IMR-90 (cell line): ENCODE results near the gene PRXL2C.

Experiments used
- CEBPB ChIP-seq: IDR thresholded peaks from 2 replicates; pipeline ENCODE4 v1.6.1; 2012; ENCODE audit warnings: low read depth, low read length, improper control_type of control experiment
- CHD1 ChIP-seq: IDR thresholded peaks from 2 replicates; pipeline ENCODE4 v1.6.1; 2012; ENCODE audit warnings: low read depth, low read length, improper control_type of control experiment
- MAFK ChIP-seq: IDR thresholded peaks from 2 replicates; pipeline ENCODE4 v1.6.1; 2012; ENCODE audit warnings: low read depth, low read length, improper control_type of control experiment
- MAZ ChIP-seq: IDR thresholded peaks from 2 replicates; pipeline ENCODE4 v1.6.1; 2012; ENCODE audit warnings: low read depth, mild to moderate bottlenecking, low read length, improper control_type of control experiment, moderate library complexity, borderline replicate concordance
- MXI1 ChIP-seq: IDR thresholded peaks from 2 replicates; pipeline ENCODE4 v1.6.1; 2012; ENCODE audit warnings: low read depth, mild to moderate bottlenecking, low read length, moderate library complexity, borderline replicate concordance
- NFE2L2 ChIP-seq: fragments of 150-350 bp; IDR thresholded peaks from 2 replicates; pipeline ENCODE4 v1.6.1; 2016; ENCODE audit warnings: low read depth, mild to moderate bottlenecking, low read length
- POLR2A ChIP-seq: IDR thresholded peaks from 2 replicates; pipeline ENCODE4 v1.6.1; 2012; ENCODE audit warnings: mild to moderate bottlenecking, low read depth, low read length
- RCOR1 ChIP-seq: IDR thresholded peaks from 2 replicates; pipeline ENCODE4 v1.6.1; 2012; ENCODE audit warnings: mild to moderate bottlenecking, low read length, improper control_type of control experiment; ENCODE audit not compliant: insufficient replicate concordance
- RFX5 ChIP-seq: IDR thresholded peaks from 2 replicates; pipeline ENCODE4 v1.8.0; 2012; ENCODE audit warnings: low read depth, mild to moderate bottlenecking, low read length, moderate library complexity
- SMC3 ChIP-seq: fragments of 150-350 bp; IDR thresholded peaks from 2 replicates; pipeline ENCODE4 v1.6.1; 2016; ENCODE audit warnings: low read depth, mild to moderate bottlenecking, antibody characterized with exemption, low read length, moderate library complexity
- TF ChIP-seq, protein P1 (sequence below): conservative IDR thresholded peaks from 2 replicates; pipeline ENCODE4 v1.5.1; 2012; ENCODE audit warnings: mild to moderate bottlenecking, low read depth, low read length, improper control_type of control experiment
- TF ChIP-seq, protein P2 (sequence below): fragments of 150-350 bp; IDR thresholded peaks from 2 replicates; pipeline ENCODE4 v1.6.1; 2016; ENCODE audit warnings: low read depth, mild to moderate bottlenecking, low read length, moderate library complexity, borderline replicate concordance
- TF ChIP-seq, protein P3 (sequence below): fragments of 150-350 bp; IDR thresholded peaks from 2 replicates; pipeline ENCODE4 v1.6.1; 2017; ENCODE audit warnings: mild to moderate bottlenecking, antibody characterized with exemption, low read length, low read depth

DNA sequence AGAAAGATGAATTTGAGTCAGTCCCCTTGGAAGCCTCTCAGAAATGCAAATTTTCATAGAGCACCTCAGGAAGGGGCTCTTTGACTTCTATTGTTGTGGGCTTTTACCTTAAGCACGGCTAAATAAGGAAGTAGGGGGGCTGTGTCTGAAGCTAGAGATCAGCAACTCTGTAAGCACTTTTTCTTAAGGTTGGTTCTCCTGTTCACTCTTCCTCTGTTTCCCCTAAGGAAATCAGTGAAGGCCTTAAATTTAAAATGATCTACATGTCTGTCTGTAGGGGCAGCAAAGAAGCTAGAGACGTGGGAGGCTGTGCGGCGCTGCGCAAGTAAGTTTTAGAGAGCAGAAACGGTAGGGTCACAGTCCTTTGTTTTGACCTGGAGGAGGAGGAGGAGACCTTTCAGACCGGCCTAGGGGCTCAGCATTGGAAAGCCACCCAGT is 34.3 kb downstream of the PRXL2C start:
- TF ChIP-seq, protein P1, sequence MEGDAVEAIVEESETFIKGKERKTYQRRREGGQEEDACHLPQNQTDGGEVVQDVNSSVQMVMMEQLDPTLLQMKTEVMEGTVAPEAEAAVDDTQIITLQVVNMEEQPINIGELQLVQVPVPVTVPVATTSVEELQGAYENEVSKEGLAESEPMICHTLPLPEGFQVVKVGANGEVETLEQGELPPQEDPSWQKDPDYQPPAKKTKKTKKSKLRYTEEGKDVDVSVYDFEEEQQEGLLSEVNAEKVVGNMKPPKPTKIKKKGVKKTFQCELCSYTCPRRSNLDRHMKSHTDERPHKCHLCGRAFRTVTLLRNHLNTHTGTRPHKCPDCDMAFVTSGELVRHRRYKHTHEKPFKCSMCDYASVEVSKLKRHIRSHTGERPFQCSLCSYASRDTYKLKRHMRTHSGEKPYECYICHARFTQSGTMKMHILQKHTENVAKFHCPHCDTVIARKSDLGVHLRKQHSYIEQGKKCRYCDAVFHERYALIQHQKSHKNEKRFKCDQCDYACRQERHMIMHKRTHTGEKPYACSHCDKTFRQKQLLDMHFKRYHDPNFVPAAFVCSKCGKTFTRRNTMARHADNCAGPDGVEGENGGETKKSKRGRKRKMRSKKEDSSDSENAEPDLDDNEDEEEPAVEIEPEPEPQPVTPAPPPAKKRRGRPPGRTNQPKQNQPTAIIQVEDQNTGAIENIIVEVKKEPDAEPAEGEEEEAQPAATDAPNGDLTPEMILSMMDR, result 0 out of 2 replicates have a peak, but pooled peaks have one; percentile 15
- TF ChIP-seq RFX5, result no peak
- no peak for TF ChIP-seq RCOR1
- TF ChIP-seq, protein P2, sequence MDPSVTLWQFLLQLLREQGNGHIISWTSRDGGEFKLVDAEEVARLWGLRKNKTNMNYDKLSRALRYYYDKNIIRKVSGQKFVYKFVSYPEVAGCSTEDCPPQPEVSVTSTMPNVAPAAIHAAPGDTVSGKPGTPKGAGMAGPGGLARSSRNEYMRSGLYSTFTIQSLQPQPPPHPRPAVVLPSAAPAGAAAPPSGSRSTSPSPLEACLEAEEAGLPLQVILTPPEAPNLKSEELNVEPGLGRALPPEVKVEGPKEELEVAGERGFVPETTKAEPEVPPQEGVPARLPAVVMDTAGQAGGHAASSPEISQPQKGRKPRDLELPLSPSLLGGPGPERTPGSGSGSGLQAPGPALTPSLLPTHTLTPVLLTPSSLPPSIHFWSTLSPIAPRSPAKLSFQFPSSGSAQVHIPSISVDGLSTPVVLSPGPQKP, result no peak
- TF ChIP-seq POLR2A, result no peak
- TF ChIP-seq SMC3, result no peak
- no peak for TF ChIP-seq CEBPB
- TF ChIP-seq, protein P3, sequence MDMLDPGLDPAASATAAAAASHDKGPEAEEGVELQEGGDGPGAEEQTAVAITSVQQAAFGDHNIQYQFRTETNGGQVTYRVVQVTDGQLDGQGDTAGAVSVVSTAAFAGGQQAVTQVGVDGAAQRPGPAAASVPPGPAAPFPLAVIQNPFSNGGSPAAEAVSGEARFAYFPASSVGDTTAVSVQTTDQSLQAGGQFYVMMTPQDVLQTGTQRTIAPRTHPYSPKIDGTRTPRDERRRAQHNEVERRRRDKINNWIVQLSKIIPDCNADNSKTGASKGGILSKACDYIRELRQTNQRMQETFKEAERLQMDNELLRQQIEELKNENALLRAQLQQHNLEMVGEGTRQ, result no peak
- TF ChIP-seq CHD1, result no peak
- TF ChIP-seq MAFK, result no peak
- no peak for TF ChIP-seq MXI1
- no peak for TF ChIP-seq MAZ
- TF ChIP-seq NFE2L2, result no peak
